Epidermal melanocyte (primary cell): Measurements from ENCODE around the gene GNAT2.

Experiments used
- DNase-seq: peaks from one replicate; pipeline ENCODE4 v3.0.0; 2011; ENCODE audit warnings: low spot score; ENCODE audit not compliant: insufficient read length

GNAT2 gene

DNA sequence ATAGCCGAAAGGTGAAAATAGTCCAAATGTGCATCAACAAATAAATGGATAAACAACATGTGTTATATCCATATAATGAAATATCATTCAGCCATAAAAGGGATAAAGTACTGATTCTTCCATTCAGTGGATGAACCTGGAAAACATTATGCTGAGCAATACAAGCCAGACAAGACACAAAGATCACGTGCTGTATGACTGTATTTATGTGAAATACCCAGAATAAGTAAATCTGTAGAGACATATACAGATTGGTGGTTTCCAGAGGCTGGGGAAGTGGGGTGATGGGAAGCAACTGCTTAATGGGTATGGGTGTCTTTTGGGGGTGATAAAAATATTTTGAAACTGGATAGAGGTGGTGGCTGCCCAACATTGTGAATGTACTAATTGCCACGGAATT lies 23.2 kb upstream of the GNAT2 start:
- DNase-seq, result no peak

DNA sequence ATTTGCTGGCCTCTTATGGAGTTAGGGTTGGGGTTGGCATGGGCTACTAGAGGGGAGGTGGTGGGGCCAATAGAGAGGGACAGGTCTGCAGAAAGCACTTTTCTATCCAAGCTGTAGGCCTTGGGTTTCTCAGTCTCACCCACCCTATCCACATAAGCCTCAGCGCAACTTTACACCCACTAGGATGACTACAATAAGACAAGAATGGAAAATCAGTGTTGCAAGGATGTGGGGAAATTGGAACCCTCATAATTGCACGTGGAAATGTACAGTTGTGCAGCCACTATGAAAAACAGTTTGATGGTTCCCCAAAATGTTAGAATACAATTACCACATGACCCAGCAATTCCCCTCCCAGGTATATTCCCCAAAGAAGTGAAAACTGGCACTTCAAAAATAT lies 22.4 kb upstream of the GNAT2 start:
- DNase-seq, result no peak

DNA sequence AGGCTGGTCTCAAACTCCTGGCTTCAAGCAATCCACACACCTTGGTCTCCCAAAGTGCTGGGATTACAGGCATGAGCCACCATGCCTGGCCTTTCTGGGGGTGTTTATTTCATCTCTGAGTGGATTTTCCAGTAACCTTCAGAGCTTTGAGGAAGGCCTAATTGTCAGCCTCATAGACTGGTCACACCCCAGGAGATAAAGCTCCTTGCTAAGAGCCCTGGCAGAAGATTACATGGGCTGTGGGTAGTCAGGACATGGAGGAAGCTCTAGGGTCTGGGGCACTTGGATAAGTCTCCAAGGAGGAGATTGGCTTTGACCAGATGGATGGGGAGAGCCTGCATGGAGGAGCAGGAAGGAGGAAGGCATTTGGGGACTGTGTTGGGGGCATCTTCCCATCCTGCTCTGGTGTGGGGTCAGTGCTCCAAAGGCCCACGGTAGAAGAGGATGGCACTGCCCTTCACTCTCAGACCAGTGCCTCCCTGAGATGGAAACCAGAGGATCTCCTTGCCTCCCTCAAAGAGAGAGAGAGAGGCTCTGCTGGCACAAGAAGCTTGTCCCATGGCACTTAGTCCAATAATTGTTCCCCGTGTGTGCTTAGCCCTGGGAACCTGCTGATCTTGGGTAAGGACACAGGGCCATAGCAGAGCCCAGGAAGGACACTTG lies 21.8 kb upstream of the GNAT2 start:
- no peak for DNase-seq

DNA sequence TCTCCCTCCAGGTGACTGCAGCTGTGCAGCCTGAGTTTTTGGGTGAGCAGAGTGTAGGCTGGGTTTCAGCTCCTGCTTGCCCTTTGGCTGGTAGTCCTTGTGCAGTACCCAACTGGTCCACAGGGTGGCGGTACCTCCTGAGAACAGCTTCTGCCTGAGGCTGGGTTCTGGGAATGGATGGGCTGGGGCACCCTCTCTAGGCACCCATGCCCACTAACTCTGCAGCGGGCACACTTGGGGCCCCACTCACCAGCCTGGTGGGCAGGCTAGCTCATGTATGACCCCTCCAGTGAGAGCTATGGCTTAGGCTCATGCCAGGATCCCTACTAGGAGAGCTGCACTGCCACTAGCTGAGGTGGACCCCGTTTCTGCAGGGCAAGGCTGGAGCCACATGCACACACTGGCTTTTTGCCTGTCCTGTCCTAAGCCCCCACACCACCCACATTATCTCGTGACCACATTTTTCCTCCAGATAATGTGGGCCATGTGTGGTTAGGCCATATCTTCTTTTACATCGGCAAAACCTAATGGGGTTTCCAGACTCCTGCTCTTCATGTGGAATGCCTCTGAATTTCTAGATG lies 21.0 kb upstream of the GNAT2 start:
- no peak for DNase-seq

DNA sequence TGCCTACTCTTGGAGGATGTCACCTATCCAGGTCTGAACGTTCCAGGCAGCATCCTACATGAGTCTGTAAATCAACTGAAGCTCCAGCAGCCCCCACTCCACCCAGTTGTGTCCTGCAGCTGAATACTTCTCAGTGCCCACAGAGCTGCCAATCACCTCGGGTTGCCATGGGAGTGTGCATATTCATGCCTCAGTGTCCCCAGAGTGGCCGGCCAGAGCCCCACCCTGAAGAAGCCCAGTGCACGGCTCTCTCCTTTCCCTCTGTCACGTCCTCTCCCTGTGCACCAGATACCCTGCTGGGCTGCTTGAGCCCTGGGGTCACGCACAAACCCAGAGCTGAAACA lies 20.4 kb upstream of the GNAT2 start:
- DNase-seq, result no peak

DNA sequence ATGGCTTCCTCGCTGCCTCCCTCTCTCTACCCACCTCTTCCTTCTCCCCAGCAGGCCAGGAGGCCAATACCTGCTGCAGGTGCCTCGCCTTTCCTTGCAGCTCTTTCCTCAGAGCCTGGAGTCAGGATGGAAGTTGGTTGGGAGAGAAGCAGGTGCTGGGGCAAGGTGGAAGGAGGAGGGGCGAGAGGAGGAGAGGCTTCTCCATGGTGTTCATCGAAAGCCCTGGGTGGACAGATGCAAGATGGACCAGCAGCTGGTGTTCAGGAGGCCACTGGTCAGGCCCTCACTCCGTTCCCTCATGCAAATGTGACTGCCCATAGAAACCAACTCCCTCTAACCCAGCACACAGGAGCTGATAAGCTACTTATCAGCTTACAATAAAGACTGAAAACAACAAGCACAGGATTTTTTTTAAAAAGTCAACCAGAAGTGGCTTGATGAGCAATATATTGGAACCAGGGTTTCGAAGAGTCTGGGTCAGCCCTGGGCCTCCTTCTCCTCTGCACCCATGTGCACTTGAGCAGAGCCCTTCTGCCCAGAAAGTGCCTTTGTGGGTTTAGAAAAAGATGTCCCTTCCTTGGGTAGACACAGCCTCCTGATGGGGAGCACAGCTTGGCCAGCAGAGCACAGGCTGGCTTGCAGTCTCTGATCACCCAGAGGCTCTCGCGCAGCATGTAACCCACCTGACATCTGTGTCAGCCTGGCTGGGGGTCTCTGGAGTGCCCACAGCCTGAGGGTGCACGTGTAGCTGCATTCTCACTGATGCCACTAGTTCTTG lies 19.8 kb upstream of the GNAT2 start:
- DNase-seq, result no peak

DNA sequence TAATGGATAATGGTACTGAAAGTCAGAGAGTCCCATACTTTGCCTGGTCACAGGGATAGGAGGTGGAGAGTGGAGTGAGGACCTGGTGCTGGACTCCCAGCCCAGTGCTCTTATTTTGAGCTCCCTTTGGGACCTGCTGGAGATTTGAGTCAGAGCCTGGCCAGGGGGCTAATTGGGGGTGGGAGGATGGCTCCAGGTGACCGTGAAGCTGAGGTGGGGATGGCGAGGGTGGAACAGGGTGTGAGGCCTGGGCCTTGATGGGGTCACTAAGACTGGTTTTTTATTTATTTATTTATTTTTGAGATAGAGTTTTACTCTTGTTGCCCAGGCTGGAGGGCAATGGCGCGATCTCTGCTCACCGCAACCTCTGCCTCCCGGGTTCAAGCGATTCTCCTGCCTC lies 18.0 kb upstream of the GNAT2 start:
- no peak for DNase-seq

DNA sequence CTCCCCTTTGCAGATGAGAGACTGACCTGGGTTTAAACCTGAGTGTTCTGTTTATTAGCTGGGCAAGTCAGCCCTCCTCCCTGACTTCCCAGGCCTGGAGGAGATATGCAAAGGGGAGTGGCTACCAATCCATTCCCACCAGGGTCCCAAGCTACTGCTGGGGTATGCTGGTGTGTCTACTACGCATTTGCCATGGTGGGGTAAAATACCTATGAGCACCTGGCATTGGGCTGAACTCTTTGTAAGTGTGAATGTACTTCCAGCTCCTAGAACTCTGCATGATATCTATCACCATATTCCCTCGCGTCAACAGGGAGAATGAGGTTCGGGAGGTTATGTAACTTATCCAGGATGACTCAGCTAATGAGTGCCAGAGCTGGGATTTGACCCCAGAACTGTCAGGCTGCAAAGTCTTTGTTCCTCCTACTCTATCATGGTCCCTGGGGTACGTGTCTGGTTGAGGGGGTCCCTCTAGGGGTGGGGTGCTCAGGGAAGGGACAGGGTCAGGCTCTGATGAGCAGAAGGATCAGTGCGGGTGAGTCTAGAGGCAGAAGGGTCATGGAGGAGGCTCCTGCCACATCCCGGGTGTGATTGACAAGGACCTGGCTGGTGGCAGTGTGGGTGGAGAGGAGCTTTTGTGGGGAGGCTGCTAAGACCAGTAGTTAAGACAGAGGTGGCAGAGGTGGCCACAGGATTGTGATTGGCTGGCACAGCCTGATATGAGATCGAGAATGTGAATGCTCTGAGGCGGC lies 17.0 kb upstream of the GNAT2 start:
- DNase-seq, result no peak

DNA sequence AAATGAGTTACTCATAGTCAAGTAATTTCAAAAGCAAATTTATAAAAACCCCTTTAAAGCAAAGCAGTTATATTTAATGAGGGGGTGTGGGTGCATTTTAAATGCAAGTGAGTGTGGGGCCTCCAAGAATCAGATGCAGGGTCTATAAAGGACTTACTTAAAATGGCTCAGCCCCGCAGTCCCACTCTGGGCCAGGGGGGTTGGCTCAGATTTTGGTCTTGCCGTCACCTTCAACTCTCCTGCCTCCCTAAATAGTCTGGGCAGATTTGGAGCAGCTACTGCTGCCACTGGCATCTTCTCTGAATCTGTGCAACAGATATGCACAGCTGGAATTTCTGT lies 16.4 kb upstream of the GNAT2 start:
- DNase-seq, result no peak

DNA sequence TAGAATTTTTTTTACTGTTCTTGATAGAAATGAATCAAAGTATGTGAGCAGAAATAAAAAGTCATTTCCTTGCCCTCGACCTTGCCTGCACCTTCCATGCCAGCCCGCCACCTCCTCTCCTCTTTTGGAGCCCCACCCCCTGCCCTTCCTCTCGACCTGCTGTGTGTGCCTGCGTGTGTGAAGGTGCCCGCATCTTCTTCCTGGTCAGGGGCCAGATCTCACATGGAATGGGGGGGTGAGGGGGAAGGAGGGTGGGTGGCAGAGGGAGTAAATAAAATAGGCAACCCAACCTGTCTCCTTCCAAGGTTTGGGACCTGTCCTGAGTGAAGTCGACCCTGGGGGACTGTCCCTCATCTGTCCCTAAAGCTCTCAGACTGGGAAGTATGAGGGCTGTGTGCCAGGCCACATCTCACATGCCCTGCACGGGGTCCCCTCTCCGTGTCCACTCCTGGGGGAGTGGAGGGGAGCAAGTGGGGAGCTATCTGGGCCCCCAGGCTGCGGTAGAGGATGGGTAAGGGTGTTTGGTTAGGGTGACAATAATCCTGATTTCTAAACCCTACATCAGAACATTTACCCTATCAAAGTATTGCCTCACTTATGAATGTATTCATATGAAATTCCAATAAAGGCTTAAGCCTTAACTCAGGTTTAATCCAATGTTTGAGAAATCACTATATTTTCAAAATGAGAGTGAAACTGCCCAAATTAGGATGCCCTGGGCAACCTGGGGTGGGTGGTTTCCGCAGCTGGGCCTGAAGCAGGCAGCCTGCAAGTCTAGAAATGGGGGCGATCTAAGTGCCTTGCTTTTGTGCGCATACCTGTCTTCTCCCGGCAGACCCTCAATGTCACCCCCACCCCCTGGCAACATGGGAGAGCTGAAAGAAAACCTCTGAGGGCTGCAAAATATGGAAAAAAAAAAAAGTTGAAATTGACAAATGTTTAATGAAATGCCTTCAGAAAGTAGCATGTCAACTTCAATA lies 15.6 kb upstream of the GNAT2 start:
- no peak for DNase-seq

DNA sequence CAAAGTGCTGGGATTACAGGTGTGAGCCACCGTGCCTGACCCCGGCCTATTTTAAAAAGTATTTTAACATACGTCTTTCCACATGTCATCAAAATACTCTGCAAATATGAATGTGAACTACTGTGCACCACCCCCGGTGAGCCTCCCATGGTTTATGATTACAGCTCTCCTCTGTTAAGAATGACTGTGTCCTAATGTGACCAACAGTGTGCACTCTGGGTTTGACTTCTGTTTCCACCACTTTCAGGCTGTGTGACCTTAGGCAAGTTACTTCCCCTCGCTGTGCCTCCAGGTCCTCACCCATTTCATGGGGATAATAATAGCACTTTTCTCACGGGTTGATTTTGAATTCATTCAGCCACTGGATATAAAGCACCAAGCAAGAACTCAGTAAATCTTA lies 14.9 kb upstream of the GNAT2 start:
- DNase-seq, result no peak

DNA sequence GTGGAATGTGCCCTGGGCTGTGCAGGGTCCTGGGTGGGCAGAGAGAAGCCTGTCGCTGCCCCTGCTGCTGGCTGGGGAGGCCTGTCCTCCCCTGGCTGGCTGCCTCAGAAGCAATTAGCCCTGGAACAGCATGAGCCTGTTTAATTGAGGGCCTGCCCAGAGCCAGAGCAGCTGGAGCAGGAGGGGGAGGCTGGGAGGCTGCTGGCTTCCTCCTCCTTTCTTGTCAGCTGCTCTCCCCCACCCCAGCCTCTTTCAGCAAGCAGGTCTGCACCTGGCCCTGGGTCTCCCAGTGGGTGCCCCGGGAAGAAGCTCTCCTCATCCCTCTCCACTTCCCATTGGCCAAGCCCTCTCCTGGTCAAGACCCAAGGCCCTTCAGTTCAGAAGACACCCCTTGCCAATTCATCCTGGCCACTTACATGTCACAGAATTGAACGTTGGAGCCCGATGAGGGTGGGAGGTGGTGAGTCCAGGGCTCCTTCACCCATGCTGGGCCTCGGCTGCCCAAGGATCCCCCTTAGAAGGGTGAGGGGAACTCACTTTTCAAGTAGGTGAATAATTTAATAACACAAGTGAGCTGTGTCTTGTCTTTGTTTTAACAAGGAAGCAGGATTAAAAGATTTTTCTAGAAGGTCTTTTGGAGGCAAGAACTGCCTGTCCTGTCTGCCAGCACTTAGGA lies 13.4 kb upstream of the GNAT2 start:
- DNase-seq, result no peak

DNA sequence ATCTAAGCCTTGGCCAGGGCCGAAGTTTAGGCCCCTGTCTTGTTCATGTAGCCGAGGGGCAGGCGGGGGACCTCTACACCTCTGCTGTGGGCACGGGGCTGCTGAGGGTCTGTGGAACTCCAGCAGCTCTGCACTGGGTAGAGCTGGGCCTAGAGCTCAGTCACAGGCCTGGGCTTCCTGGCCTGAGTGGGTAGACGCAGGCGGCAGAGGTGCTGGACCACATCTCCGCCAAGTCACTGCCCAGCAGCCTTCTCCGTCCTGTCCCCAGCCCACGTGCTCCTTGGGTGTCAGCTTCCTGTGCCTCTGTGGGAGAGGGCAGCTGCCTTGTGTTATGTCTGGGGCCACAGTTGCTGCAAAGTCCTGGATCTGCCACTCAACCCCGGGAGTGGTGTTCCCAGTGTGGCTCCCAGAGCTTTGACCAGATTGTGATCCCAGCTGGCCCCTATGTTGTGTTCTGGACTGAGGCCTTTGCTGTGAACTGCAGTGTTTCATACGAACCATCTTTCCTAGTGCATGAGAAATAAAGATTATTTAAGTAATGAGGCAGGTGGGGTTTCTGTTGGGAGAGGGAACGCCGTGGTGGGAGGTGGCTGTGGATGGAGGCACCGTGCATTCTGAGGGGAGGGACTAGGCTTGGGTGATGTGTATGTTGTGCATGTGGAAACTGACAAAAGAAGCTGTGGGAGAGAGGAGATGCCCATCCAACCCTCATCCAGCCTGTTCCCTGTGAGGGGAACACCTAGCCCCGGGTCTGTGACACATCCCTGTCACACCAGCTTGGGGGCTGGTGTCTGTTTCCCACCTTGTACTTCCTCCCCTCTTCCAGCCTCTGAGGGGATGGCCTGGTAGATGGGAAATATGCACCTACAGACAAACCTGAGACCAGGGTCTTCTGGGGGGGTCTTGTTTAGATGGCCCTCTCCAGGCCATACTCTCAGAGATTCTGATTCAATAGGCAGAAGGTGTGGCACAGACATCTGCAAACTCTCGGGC lies 12.4 kb upstream of the GNAT2 start:
- no peak for DNase-seq

DNA sequence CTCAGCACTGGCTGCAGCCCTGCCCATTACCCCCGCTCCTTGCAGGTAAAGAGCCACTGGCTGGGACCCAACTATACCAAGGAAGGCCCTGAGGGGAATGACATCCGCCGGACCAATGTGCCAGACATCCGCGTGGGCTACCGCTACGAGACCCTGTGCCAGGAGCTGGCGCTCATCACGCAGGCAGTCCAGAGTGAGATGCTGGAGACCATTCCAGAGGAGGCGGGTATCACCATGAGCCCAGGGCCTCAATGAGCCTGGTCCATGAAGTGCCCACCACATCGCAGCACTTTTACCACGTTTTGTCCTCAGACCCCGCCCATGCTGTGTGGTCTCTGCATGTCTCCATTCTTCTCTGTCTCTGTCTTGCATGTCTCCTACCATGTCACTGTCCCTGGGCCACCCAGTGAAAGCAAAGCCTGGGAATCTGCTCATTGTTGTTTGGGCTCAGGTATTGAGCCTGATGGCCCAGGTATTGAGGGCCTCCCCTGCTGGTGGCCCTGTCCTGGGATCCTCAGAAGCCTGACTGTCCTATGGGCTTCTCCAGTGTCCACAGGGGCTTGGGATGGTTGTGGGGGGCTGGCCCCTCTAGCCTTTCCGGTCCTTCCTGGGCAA lies 11.6 kb upstream of the GNAT2 start:
- DNase-seq, result no peak

DNA sequence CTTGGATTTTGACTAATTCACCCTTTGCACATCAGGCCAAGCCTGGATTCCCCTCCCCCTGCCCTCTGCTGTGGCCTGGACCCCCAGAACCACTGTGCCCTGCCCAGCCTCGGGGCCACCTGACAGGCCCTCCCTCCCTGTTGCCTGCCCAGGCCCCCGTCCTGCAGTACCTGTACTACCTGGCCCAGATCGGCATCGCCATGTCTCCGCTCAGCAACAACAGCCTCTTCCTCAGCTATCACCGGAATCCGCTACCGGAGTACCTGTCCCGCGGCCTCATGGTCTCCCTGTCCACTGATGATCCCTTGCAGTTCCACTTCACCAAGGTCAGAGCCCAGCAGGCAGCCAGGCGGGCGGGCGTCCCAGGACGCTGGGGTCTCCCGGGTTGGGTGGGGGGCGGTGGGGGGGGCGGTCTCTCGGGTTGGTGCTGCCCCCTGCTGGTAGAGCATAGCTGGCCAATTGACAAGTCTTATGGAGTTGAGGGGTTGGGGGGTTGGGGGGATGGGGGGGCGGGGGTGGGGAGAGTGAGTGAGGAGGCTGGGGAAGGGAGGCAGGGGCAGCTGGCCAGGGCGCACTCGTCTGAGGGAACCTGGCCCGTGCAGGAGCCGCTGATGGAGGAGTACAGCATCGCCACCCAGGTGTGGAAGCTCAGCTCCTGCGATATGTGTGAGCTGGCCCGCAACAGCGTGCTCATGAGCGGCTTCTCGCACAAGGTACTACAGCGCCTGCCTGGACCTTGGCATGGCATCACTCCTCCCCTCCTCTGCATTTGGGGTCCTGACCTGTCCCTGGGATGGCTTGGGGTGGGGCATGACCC lies 10.9 kb upstream of the GNAT2 start:
- DNase-seq, result no peak

DNA sequence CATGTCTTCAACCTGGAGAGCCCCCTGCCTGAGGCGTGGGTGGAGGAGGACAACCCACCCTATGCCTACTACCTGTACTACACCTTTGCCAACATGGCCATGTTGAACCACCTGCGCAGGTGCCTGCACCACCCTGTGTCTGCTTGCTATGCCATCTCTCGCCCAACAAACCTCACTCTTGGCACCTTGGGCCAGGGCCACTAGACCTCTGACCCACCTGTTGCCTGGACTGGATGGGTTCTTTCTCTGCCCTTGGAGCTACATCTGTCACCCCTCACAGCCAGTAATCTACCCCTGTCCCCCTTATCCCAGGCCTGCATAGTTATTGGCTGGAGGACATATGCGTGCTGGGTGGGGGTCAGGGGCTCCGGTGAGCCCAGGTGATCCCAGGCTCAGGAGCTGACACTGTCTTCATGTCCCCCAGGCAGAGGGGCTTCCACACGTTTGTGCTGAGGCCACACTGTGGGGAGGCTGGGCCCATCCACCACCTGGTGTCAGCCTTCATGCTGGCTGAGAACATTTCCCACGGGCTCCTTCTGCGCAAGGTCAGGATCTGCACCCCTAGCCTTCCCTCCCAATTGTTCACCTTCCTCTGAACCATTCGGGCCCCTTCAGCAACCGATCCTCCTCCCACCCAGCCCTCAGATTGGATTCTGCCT lies 10.1 kb upstream of the GNAT2 start:
- DNase-seq, result no peak

DNA sequence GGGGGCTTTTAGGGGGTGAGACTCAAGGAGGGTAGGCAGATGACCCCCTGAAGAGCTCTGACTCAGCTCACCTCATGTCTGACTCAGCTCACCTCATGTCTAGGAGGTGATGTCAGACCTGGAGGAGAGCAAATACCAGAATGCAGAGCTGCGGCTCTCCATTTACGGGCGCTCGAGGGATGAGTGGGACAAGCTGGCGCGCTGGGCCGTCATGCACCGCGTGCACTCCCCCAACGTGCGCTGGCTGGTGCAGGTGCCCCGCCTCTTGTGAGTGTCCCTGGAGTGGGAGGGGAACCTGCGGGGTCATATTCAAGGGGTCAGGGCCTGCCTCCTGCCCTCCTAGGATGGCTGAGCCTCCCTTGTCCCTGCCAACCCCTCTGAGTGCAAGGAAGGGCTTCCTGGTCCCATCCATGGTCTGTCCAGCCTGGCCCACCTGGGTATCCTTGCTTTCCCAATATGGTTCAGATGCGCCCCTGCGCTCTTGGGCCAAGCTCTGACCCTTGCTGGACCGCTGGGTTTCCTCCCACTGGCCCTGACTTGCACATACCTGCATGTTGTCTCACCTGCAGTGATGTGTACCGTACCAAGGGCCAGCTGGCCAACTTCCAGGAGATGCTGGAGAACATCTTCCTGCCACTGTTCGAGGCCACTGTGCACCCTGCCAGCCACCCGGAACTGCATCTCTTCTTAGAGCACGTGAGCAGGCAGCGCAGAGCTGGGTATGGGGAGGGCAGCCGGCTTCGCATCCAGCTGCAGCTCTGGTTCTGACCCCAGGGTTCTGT lies 9.3 kb upstream of the GNAT2 start:
- no peak for DNase-seq
